ENCODE results near the gene PAMR1. TPM values are rescaled to one million over a fixed set of nuclear protein-coding genes. Genes with fewer than 3 reads are reported as not detected.

Gene PAMR1
- total RNA-seq, 1 experiment from 2014 or later: 0.62 TPM

DNA sequence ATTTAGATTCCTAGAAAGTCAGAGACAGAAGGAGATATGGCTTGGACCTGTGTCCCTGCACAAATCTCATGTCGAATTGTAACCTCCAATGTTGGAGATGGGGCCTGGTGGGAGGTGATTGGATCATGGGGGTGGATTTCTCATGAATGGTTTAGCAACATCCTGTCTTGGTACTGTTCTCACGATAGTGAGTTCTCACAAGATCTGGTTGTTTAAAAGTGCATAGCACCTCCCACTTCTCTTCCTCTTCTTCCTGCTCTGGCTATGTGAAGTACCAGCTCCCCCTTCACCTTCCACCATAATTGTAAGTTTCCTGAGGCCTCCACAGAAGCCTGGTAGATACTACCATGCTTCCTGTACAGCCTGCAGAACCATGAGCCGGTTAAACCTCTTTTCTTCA, 27.6 kb upstream of the PAMR1 start:
- no peak for DNase-seq (ENCODE audit: low spot score)
- Histone ChIP-seq H3K27me3 (replicated peaks; ENCODE audit: insufficient read depth, low read depth, low read length, poor library complexity) (no peaks in the 10 kb centered on the region), H3K4me1 (ENCODE audit: insufficient read depth, low read length, poor library complexity, severe bottlenecking) (peaks cover 19% of the 10 kb centered on the region), H3K9me3 (ENCODE audit: low read depth, low read length, poor library complexity, severe bottlenecking) (no peaks in the 10 kb centered on the region), H3K27ac (ENCODE audit: low read depth, low read length, poor library complexity, severe bottlenecking) (no peak overlapping the region), H3K4me3 (ENCODE audit: low read depth, low read length, poor library complexity, severe bottlenecking) (no peak overlapping the region), H3K36me3 (ENCODE audit: insufficient read depth, low read length, poor library complexity, severe bottlenecking) (no peaks in the 10 kb centered on the region)
- no TSS peak for BruUV-seq (replicated peaks)
- ChIA-PET CTCF (no interaction called here), POLR2A (ENCODE audit: low non-redundant PET) (no interaction called here)
- TF ChIP-seq EZH2 (IDR thresholded peaks at IDR 0.05; ENCODE audit: borderline replicate concordance, low read depth, low read length, poor library complexity, severe bottlenecking) (no peak), CTCF (conservative IDR thresholded peaks at IDR 0.05; ENCODE audit: low read depth, low read length) (no peak)
- intact Hi-C loops (cut with micrococcal nuclease; ENCODE audit: unreplicated experiment): no loop called here

GRCh38 chr11:35552616-35553015, 27.2 kb upstream of the PAMR1 start:
- Histone ChIP-seq H3K4me3 (ENCODE audit: low read depth, low read length, poor library complexity, severe bottlenecking) (no peak overlapping the region), H3K27ac (ENCODE audit: low read depth, low read length, poor library complexity, severe bottlenecking) (no peak overlapping the region), H3K9me3 (ENCODE audit: low read depth, low read length, poor library complexity, severe bottlenecking) (no peaks in the 10 kb centered on the region), H3K36me3 (ENCODE audit: insufficient read depth, low read length, poor library complexity, severe bottlenecking) (no peaks in the 10 kb centered on the region), H3K4me1 (ENCODE audit: insufficient read depth, low read length, poor library complexity, severe bottlenecking) (peaks cover 19% of the 10 kb centered on the region), H3K27me3 (replicated peaks; ENCODE audit: insufficient read depth, low read depth, low read length, poor library complexity) (no peaks in the 10 kb centered on the region)
- DNase-seq (ENCODE audit: low spot score): no peak
- no TSS peak for BruUV-seq (replicated peaks)
- ChIA-PET POLR2A (ENCODE audit: low non-redundant PET) (no interaction called here), CTCF (no interaction called here)
- intact Hi-C loops (cut with micrococcal nuclease; ENCODE audit: unreplicated experiment): no loop called here
- TF ChIP-seq EZH2 (IDR thresholded peaks at IDR 0.05; ENCODE audit: borderline replicate concordance, low read depth, low read length, poor library complexity, severe bottlenecking) (no peak), CTCF (conservative IDR thresholded peaks at IDR 0.05; ENCODE audit: low read depth, low read length) (no peak)

DNA sequence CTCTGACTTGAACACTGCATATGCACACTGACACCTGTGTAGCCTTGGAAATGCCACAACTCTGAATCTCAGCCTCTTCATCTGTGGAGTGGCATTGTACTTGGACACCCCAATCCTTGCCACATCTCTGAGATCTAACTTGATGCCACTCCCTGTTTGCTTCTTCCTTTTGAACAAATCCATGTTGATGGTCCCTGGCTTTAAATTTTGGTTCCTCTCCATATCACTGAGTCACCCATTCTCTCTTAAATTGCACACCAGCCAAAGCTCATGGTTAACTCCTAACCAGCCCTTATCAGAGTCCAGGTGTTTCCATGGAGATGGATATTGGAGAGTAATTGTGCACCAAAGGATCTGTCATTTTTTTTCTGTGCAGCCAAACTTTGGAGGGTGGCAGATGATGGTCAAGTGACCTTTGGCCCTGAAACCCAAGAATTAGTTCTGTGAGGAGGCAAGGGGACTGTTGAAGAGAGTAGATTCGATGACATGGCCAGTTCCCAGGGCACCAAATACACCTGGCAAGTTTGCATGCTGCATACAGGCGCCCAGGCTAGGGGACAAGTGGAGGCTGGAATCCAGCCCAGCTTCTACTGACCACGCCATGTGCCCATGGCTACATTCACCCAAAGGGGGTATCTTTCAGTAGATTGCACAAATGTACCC, 25.1 kb upstream of the PAMR1 start:
- Histone ChIP-seq H3K36me3 (ENCODE audit: insufficient read depth, low read length, poor library complexity, severe bottlenecking) (no peaks in the 10 kb centered on the region), H3K4me3 (ENCODE audit: low read depth, low read length, poor library complexity, severe bottlenecking) (no peak overlapping the region), H3K9me3 (ENCODE audit: low read depth, low read length, poor library complexity, severe bottlenecking) (no peaks in the 10 kb centered on the region), H3K27ac (ENCODE audit: low read depth, low read length, poor library complexity, severe bottlenecking) (no peak overlapping the region), H3K27me3 (replicated peaks; ENCODE audit: insufficient read depth, low read depth, low read length, poor library complexity) (peaks cover 4% of the 10 kb centered on the region), H3K4me1 (ENCODE audit: insufficient read depth, low read length, poor library complexity, severe bottlenecking) (peaks cover 37% of the 10 kb centered on the region)
- TF ChIP-seq EZH2 (IDR thresholded peaks at IDR 0.05; ENCODE audit: borderline replicate concordance, low read depth, low read length, poor library complexity, severe bottlenecking) (no peak), CTCF (conservative IDR thresholded peaks at IDR 0.05; ENCODE audit: low read depth, low read length) (no peak)
- ChIA-PET POLR2A (ENCODE audit: low non-redundant PET) (no interaction called here), CTCF (interaction anchor here (1.8 kb wide), 1 partner anchor 272 kb away, joined by 7 read pairs; no protein-coding TSS in a partner anchor)
- BruUV-seq (replicated peaks): no TSS peak
- DNase-seq (ENCODE audit: low spot score): no peak
- intact Hi-C loops (cut with micrococcal nuclease; ENCODE audit: unreplicated experiment): no loop called here

Measured in A673 (cell line).